Type B pancreatic cell (in vitro differentiated cells): Measurements from ENCODE around the gene MRPL41. TPM values are rescaled to one million over a fixed set of nuclear protein-coding genes. Genes with fewer than 3 reads are reported as not detected.
"Not testable (repeated sequence)": the region's sequence is repeated elsewhere in the genome, so short reads cannot be mapped to it uniquely, and the experiment has no call there.

Experiments used
- DNase-seq: peaks from one replicate; pipeline ENCODE4 v3.0.0; 2021; ENCODE audit warnings: mixed read lengths; ENCODE audit not compliant: unreplicated experiment; ENCODE audit errors: extremely low spot score
- H3K27ac Mint-ChIP-seq: 2 replicates; pipeline ENCODE4 v1.8.0; 2021; ENCODE audit warnings: mild to moderate bottlenecking, mixed read lengths
- H3K27me3 Mint-ChIP-seq: 2 replicates; pipeline ENCODE4 v1.8.0; 2021; ENCODE audit warnings: mixed read lengths
- H3K36me3 Mint-ChIP-seq: 2 replicates; pipeline ENCODE4 v1.8.0; 2021; ENCODE audit warnings: mixed read lengths
- H3K4me1 Mint-ChIP-seq: one replicate; pipeline ENCODE4 v1.8.0; 2021; ENCODE audit warnings: mixed read lengths; ENCODE audit not compliant: unreplicated experiment
- H3K4me3 Mint-ChIP-seq: 2 replicates; pipeline ENCODE4 v1.8.0; 2021; ENCODE audit warnings: mild to moderate bottlenecking, mixed read lengths
- H3K9me3 Mint-ChIP-seq: 2 replicates; pipeline ENCODE4 v1.8.0; 2021; ENCODE audit warnings: mixed read lengths
- total RNA-seq: library from RNA; stranded (reverse); gene quantifications from 2 replicates; pipeline ENCODE4 v1.2.1, GENCODE V29; 2021; ENCODE audit warnings: low replicate concordance
- TF ChIP-seq, protein P1 (sequence below): fragments of 200-600 bp; sonication (generic); conservative IDR thresholded peaks from 2 replicates; pipeline ENCODE4 v1.5.0; 2021; ENCODE audit warnings: antibody characterized with exemption, mild to moderate bottlenecking

MRPL41 gene
- total RNA-seq, 1 donor from 2014 or later, result 51.6 TPM

DNA sequence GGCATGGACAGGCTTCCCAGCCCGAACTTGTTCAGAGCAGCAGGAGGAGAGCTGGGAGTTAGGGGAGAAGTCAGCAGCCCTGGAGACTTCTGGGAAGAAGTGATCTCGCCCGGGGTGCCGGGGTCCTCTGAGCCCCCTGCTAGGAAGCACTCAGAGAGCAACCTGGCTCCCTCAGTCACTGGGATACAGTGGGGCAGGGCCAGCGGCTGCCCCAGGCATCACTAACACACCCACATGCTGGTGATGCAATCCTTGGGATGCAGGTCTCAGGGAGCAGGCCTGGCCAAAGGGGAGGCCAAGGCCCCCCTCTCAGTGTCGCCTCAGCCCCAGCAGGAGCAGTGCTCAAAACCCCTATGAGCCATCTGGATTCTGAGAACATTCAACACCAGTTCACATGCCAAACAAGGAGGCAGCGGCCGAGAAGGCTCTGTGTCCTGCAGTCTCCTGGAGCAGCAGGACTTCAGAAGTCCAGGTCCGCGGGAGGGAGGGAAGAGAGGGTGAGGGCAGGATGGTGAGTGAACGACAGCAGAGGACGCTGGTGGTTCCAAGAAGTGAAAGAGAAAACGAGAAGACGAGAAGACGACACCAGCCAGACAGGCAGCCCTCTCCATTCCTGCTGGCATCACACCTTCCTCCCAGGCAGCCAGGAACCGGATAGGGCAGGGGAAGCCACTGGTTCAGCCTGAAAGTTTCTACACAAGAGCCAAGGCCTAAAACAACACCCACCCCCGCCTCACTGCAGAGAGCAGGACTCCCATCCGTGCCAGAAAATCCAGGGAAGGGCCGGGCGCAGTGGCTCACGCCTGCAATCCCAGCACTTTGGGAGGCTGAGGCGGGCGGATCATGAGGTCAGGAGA, 3.8 kb upstream of the MRPL41 start:
- peaks cover 6% of the 10 kb centered on the region for H3K9me3 Mint-ChIP-seq
- TF ChIP-seq, protein P1, sequence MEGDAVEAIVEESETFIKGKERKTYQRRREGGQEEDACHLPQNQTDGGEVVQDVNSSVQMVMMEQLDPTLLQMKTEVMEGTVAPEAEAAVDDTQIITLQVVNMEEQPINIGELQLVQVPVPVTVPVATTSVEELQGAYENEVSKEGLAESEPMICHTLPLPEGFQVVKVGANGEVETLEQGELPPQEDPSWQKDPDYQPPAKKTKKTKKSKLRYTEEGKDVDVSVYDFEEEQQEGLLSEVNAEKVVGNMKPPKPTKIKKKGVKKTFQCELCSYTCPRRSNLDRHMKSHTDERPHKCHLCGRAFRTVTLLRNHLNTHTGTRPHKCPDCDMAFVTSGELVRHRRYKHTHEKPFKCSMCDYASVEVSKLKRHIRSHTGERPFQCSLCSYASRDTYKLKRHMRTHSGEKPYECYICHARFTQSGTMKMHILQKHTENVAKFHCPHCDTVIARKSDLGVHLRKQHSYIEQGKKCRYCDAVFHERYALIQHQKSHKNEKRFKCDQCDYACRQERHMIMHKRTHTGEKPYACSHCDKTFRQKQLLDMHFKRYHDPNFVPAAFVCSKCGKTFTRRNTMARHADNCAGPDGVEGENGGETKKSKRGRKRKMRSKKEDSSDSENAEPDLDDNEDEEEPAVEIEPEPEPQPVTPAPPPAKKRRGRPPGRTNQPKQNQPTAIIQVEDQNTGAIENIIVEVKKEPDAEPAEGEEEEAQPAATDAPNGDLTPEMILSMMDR, result no peak
- H3K4me1 Mint-ChIP-seq, result peaks cover 14% of the 10 kb centered on the region
- no peaks in the 10 kb centered on the region for H3K27me3 Mint-ChIP-seq
- H3K4me3 Mint-ChIP-seq, result peak overlapping the region; percentile 74
- no peaks in the 10 kb centered on the region for H3K36me3 Mint-ChIP-seq
- DNase-seq, result no peak
- peak overlapping the region; percentile 63 for H3K27ac Mint-ChIP-seq

DNA sequence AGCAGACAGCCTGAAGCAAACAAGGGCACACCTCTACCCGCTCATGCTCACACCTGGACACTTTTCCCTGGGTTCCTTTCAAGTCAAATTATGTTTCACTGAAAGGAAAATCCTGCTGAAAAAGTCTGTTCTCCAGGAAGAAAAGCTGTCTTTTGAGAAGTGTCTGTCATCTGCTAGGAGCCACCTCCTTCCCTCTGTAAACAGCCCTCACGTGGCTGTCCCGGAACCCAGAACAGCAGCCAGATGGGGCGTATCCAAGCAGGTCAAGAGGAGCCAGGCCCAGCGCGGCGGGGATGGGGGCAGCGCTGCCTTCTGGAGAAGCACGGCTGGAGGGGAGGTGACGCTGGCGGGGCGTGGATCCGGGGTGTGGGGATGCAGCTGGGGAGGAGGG, 1.5 kb upstream of the MRPL41 start, which contains the start of gene PNPLA7:
PNPLA7 (minus strand) TSS at position 172 of the 391 bp plus-strand sequence. CDS start 205 bp downstream, outside the sequence.
- TF ChIP-seq, protein P1, result no peak
- H3K4me1 Mint-ChIP-seq, result peaks cover 14% of the 10 kb centered on the region
- H3K27ac Mint-ChIP-seq, result peak within 1 kb of the TSS; percentile 94
- peak within 1 kb of the TSS; percentile 95 for H3K4me3 Mint-ChIP-seq
- DNase-seq, result peak; percentile 81
- peaks cover 6% of the 10 kb centered on the region for H3K9me3 Mint-ChIP-seq
- H3K27me3 Mint-ChIP-seq, result no peaks in the 10 kb centered on the region
- H3K36me3 Mint-ChIP-seq, result peaks cover 1% of the 10 kb centered on the region

DNA sequence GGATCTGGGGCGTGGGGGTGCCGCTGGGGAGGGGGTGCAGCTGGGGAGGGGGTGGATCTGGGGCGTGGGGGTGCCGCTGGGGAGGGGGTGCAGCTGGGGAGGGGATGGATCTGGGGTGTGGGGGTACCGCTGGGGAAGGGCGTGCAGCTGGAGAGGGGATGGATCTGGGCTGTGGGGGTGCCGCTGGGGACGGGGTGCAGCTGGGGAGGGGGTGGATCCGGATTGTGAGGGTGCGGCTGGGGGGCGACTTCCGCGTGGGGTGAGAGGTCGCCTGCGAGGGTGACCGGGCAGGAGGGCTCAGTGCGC, 768 bp upstream of the MRPL41 start:
- H3K9me3 Mint-ChIP-seq, H3K27me3 Mint-ChIP-seq, H3K27ac Mint-ChIP-seq, DNase-seq, H3K36me3 Mint-ChIP-seq: not testable (repeated sequence)
- Mint-ChIP-seq H3K4me1 (peaks cover 18% of the 10 kb centered on the region), H3K4me3 (peak overlapping the region; percentile 55)

DNA sequence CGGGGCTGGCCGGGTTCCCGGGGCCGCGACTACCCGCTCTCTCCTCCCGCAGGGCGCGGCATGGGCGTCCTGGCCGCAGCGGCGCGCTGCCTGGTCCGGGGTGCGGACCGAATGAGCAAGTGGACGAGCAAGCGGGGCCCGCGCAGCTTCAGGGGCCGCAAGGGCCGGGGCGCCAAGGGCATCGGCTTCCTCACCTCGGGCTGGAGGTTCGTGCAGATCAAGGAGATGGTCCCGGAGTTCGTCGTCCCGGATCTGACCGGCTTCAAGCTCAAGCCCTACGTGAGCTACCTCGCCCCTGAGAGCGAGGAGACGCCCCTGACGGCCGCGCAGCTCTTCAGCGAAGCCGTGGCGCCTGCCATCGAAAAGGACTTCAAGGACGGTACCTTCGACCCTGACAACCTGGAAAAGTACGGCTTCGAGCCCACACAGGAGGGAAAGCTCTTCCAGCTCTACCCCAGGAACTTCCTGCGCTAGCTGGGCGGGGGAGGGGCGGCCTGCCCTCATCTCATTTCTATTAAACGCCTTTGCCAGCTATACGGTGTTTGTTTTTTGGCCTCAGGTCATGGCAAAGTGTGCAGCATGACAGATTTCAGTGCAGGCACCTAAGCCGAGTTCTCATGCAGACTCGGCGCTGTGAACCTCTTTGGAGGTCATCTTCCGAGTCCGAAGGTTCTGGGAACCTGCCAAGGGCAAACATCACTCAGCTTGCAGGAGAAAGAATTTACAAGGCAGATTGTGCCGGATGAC, 516 bp downstream of the MRPL41 start:
- Mint-ChIP-seq H3K27me3 (no peaks in the 10 kb centered on the region), H3K9me3 (no peaks in the 10 kb centered on the region), H3K4me1 (peaks cover 22% of the 10 kb centered on the region), H3K27ac (peak overlapping the region; percentile 86), H3K4me3 (peak overlapping the region; percentile 91), H3K36me3 (peaks cover 9% of the 10 kb centered on the region)
- no peak for DNase-seq
- TF ChIP-seq, protein P1, result no peak

DNA sequence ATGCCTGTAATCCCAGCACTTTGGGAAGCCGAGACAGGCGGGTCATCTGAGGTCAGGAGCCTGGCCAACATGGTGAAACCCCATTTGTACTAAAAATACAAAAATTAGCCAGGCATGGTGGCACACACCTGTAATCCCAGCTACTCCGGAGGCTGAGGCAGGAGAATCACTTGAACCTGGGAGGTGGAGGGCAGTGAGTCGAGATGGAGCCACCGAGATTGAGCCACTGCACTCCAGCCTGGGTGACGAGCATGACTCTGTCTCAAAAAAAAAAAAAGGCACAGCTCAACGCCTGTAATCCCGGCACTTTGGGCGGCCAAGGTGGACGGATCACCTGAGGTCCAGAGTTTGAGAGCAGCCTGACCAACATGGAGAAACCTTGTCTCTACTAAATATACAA, 2.0 kb downstream of the MRPL41 start:
- DNase-seq, H3K4me3 Mint-ChIP-seq, H3K36me3 Mint-ChIP-seq, H3K27me3 Mint-ChIP-seq, H3K9me3 Mint-ChIP-seq, H3K27ac Mint-ChIP-seq: not testable (repeated sequence)
- H3K4me1 Mint-ChIP-seq, result peaks cover 19% of the 10 kb centered on the region

DNA sequence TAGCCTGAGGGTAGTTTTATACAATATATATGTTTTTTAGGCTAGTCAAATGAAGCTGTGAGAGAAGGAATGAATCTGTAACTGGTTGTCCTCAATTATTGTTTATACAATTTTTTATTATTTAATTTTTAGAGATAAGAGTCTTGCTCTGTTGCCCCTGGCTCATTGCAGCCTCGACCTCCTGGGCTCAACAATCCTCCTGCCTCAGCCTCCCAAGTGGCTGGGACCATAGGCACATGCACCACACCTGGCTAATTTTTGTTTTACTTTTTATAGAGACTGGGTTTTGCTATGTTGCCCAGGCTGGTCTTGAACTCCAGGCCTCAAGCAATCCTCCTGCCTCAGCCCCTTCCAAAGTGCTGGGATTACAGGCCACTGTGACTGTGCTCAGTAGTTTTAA, 2.7 kb downstream of the MRPL41 start:
- DNase-seq, result no peak
- H3K27me3 Mint-ChIP-seq, result no peaks in the 10 kb centered on the region
- H3K36me3 Mint-ChIP-seq, result peaks cover 9% of the 10 kb centered on the region
- H3K4me1 Mint-ChIP-seq, result peaks cover 19% of the 10 kb centered on the region
- no peak overlapping the region for H3K27ac Mint-ChIP-seq
- H3K4me3 Mint-ChIP-seq, result peak overlapping the region; percentile 52
- TF ChIP-seq, protein P1, result no peak
- no peaks in the 10 kb centered on the region for H3K9me3 Mint-ChIP-seq
